Measurements from ENCODE around the gene KSR1. TPM values are rescaled to one million over a fixed set of nuclear protein-coding genes. Genes with fewer than 3 reads are reported as not detected.

Gene KSR1
- total RNA-seq, 2 experiments from 2014 or later, result 53.9 to 58.2 TPM

- Mint-ChIP-seq H3K27me3 (no peaks in the 10 kb centered on the region), H3K4me1 (ENCODE audit: low read depth) (peaks cover 23% of the 10 kb centered on the region), H3K9me3 (no peaks in the 10 kb centered on the region), H3K27ac (no peak overlapping the region), H3K36me3 (ENCODE audit: low read depth) (peaks cover 26% of the 10 kb centered on the region), H3K4me3 (no peak overlapping the region)
- intact Hi-C loops (cut with micrococcal nuclease), result no loop called here
- no peak for ATAC-seq
- ChIA-PET POLR2A (interaction anchor here (9.1 kb wide), 1 partner anchor 15 kb away, joined by 43 read pairs; no protein-coding TSS in a partner anchor), CTCF (interaction anchor here (1.0 to 2.2 kb wide), 2 partner anchors 8 to 39 kb away, joined by 3 to 12 read pairs; no protein-coding TSS in a partner anchor)
- no peak for DNase-seq
- TF ChIP-seq, protein P1, sequence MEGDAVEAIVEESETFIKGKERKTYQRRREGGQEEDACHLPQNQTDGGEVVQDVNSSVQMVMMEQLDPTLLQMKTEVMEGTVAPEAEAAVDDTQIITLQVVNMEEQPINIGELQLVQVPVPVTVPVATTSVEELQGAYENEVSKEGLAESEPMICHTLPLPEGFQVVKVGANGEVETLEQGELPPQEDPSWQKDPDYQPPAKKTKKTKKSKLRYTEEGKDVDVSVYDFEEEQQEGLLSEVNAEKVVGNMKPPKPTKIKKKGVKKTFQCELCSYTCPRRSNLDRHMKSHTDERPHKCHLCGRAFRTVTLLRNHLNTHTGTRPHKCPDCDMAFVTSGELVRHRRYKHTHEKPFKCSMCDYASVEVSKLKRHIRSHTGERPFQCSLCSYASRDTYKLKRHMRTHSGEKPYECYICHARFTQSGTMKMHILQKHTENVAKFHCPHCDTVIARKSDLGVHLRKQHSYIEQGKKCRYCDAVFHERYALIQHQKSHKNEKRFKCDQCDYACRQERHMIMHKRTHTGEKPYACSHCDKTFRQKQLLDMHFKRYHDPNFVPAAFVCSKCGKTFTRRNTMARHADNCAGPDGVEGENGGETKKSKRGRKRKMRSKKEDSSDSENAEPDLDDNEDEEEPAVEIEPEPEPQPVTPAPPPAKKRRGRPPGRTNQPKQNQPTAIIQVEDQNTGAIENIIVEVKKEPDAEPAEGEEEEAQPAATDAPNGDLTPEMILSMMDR (IDR thresholded peaks at IDR 0.05), result no peak
Measured at GRCh38 chr17:27560668-27561067, 104.4 kb downstream of the KSR1 start.

DNA sequence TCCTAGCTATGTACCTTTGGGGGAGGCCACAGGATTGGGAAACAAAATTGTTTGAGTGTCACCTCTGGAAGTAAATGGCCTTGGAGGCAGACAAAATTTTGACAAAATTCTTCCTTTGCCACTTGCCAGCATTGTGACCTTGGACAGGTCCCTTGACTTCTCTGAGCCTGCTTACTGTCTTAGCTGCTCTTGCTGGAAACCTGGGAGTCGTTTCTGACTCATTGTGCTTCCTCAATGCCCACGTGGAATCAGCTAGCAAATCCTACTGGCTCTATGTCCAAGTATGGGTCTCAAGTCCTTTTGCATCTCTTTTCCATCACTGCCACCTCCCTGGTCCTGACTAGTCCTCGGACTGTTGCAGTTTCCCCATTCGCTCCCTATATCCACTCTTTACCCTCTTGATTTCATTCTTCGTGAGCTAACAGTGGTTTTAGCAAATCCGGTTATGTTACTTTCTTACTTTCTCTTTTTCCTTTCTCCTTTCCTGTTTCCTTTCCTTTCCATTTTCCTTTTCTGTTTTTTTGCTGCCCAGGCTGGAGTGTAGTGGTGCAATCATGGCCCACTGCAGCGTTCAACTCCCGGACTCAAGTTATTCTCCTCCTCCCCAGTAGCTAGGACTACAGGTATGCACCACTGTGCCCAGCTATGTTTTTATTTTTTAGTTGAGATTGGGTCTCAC lies 106.7 kb downstream of the KSR1 start:
- H3K9me3 Mint-ChIP-seq, result no peaks in the 10 kb centered on the region
- H3K4me1 Mint-ChIP-seq (ENCODE audit: low read depth), result peaks cover 37% of the 10 kb centered on the region
- POLR2A ChIA-PET, result interaction anchor here (1.0 to 9.1 kb wide), 2 partner anchors 17 to 91 kb away, joined by 3 to 43 read pairs; no protein-coding TSS in a partner anchor
- ATAC-seq, result no peak
- CTCF ChIA-PET, result interaction anchor here (0.8 to 9.3 kb wide), 4 partner anchors 14 to 38 kb away, joined by 3 to 96 read pairs (median 4); no protein-coding TSS in a partner anchor
- H3K36me3 Mint-ChIP-seq (ENCODE audit: low read depth), result peaks cover 31% of the 10 kb centered on the region
- TF ChIP-seq, protein P1 (IDR thresholded peaks at IDR 0.05), result no peak
- no peaks in the 10 kb centered on the region for H3K27me3 Mint-ChIP-seq
- intact Hi-C loops (cut with micrococcal nuclease), result no loop called here
- H3K27ac Mint-ChIP-seq, result peak overlapping the region; percentile 26
- no peak for DNase-seq
- H3K4me3 Mint-ChIP-seq, result no peak overlapping the region

DNA sequence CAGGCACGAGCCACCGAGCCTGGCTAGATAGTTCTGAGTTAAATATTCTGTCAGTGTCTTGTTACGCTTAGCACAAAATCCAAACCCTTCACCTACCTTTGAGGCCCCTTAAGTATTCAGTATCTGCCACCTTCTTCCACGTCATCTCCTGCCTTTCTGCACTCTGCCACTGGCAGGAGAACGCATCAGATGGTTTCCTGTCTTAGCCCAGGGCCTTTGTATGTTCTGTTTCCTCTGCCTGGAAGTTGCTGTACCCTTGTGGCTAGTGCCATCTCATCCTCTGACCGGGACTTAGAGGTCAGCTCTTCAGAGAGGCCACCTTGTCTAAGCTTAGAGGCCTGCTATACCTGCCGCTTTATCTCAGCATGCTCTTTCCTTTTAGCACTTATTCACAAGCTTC lies 107.3 kb downstream of the KSR1 start:
- TF ChIP-seq, protein P1 (IDR thresholded peaks at IDR 0.05), result no peak
- Mint-ChIP-seq H3K4me3 (no peak overlapping the region), H3K9me3 (no peaks in the 10 kb centered on the region), H3K27me3 (no peaks in the 10 kb centered on the region), H3K36me3 (ENCODE audit: low read depth) (peaks cover 26% of the 10 kb centered on the region), H3K4me1 (ENCODE audit: low read depth) (peaks cover 42% of the 10 kb centered on the region), H3K27ac (peak overlapping the region; percentile 26)
- DNase-seq (no peak), ATAC-seq (peak; percentile 9)
- intact Hi-C loops (cut with micrococcal nuclease), result no loop called here
- ChIA-PET POLR2A (interaction anchor here (1.0 to 9.1 kb wide), 3 partner anchors 15 to 92 kb away, joined by 3 to 43 read pairs (median 4); no protein-coding TSS in a partner anchor), CTCF (interaction anchor here (1.5 to 9.3 kb wide), 2 partner anchors 32 to 38 kb away, joined by 5 to 96 read pairs; no protein-coding TSS in a partner anchor)

GRCh38 chr17:27564463-27564862 lies 108.2 kb downstream of the KSR1 start:
- H3K4me3 Mint-ChIP-seq, result no peak overlapping the region
- no peak overlapping the region for H3K27ac Mint-ChIP-seq
- H3K4me1 Mint-ChIP-seq (ENCODE audit: low read depth), result peaks cover 50% of the 10 kb centered on the region
- intact Hi-C loops (cut with micrococcal nuclease), result no loop called here
- CTCF ChIA-PET, result interaction anchor here (1.3 to 9.3 kb wide), 3 partner anchors 19 to 87 kb away, joined by 4 to 96 read pairs (median 29); no protein-coding TSS in a partner anchor
- no peaks in the 10 kb centered on the region for H3K27me3 Mint-ChIP-seq
- POLR2A ChIA-PET, result interaction anchor here (0.6 to 9.1 kb wide), 4 partner anchors 14 to 98 kb away, joined by 3 to 43 read pairs (median 4); no protein-coding TSS in a partner anchor
- ATAC-seq (no peak), DNase-seq (no peak)
- no peaks in the 10 kb centered on the region for H3K9me3 Mint-ChIP-seq
- TF ChIP-seq, protein P1 (IDR thresholded peaks at IDR 0.05), result no peak
- peaks cover 23% of the 10 kb centered on the region for H3K36me3 Mint-ChIP-seq (ENCODE audit: low read depth)
